ENCODE results near the gene SYT2.

SYT2 gene

GRCh38 chr1:202742496-202742895 lies 32.2 kb upstream of the SYT2 start:
- no peak for TF ChIP-seq CTCF (IDR thresholded peaks at IDR 0.05)

DNA sequence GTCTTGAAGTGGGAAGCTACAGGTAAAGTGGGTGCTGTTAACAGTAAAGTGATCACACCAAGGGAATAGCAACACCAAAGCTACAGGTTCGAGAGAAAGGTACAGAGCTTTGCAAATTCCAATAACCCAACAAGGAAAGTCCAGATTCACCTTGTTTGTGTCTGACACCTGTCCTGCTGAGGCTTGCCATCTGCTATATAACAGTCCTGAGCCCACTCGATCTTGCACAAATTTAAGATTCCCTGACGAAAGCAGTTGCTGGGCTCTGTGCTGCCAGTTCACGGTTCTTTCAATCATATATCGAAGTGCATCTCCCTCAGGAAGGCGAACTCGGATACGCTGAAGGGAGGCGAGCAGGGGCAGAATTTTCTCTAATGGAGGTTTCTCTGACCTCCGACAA lies 23.0 kb upstream of the SYT2 start:
- no peak for TF ChIP-seq CTCF (IDR thresholded peaks at IDR 0.05)

DNA sequence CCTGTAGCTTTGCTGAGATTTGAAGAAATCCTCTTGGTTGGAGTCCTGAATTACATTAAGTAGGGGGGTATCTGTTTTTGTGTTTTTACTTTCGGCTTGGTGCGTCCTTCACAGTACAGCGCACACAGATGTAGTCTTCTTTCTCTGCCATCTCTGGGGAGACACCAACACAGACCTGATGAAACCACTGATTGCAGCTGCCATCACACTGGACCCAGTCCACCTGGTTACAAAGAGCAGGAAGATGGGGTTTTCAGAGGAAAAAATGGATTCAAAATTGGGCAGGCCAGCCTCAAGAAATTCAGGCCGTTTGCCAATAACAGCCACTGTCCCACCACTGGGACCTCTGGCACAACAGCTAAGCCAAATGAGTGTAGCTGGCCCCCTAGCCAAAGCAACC lies 18.7 kb upstream of the SYT2 start:
- no peak for TF ChIP-seq CTCF (IDR thresholded peaks at IDR 0.05)

DNA sequence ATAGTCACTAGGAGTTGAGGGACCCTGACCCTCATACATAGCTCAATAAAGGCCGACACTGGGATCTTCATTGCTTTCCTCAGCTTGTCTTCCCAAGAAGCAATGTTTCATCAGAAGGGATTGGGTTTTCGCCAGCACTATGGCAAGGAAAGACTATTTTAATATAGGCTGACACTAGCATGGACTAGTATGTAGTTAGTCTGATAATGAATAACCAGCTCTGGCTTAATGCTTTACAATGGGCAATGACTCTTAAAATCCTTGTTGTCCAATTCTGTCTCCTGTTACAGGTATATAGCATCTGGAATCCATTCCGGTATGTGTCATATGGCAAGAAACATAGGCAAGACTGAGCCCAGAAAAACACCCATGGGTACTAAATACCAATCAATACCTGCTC lies 15.3 kb upstream of the SYT2 start:
- no peak for TF ChIP-seq CTCF (IDR thresholded peaks at IDR 0.05)

DNA sequence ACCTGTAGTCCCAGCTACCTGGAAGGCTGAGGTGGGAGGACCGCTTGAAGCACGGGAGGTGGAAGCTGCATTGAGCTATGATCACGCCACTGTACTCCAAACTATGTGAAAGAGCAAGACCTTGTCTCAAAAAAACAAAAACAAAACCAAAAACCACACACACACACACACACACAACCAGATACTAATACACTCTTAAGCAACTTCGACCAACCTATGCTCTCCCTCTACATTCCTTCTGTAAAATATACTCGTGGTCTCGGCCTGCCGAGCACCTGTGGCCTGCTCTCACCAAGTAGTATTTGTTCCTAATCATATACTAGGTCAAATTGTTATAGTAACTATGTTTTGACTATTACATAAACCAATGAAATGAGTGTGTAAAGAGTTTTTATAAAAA lies 13.5 kb upstream of the SYT2 start:
- no peak for TF ChIP-seq CTCF (IDR thresholded peaks at IDR 0.05)

- no peak for TF ChIP-seq CTCF (IDR thresholded peaks at IDR 0.05)
Observed at GRCh38 chr1:202716654-202717053, 6.4 kb upstream of the SYT2 start.

GRCh38 chr1:202713110-202713509 lies 2.9 kb upstream of the SYT2 start:
- no peak for TF ChIP-seq CTCF (IDR thresholded peaks at IDR 0.05)

- no peak for TF ChIP-seq CTCF (IDR thresholded peaks at IDR 0.05)
Observed at GRCh38 chr1:202711949-202712635, 1.8 kb upstream of the SYT2 start.

All from LNCAP (cell line).